Spleen (tissue), 11 donors: ENCODE measurements around the gene TBC1D24. TPM values are rescaled to one million over a fixed set of nuclear protein-coding genes. Genes with fewer than 3 reads are reported as not detected.
"Not testable (repeated sequence)": the region's sequence is repeated elsewhere in the genome, so short reads cannot be mapped to it uniquely, and the experiment has no call there.

ENCODE experiments used
- DNase-seq: peaks from one replicate; pipeline ENCODE4 v3.0.0-alpha.2; 2020
- H3K27ac ChIP-seq, 8 donors: fragments of 200-600 bp; sonication (generic) in 7 of 8; 1 replicate in 4 of 8; 2 replicates in 4 of 8; pipeline versions ENCODE4 v1.5.0 to v1.8.0; 2016 to 2021; ENCODE audit warnings: inconsistent platforms in 4 of 8, mild to moderate bottlenecking in 4 of 8, moderate library complexity in 1 of 8
- H3K27me3 ChIP-seq, 7 donors: fragments of 200-600 bp; sonication (generic) in 6 of 7; replicated peaks in 1 of 7; 1 replicate in 4 of 7; 2 replicates in 3 of 7; pipeline versions ENCODE4 v1.5.0 to v1.8.0; 2016 to 2021; ENCODE audit warnings: inconsistent platforms in 3 of 7, mild to moderate bottlenecking in 1 of 7
- H3K36me3 ChIP-seq, 6 donors: fragments of 200-600 bp; sonication (generic) in 5 of 6; 1 replicate in 4 of 6; 2 replicates in 2 of 6; pipeline versions ENCODE4 v1.5.0 to v1.8.0; 2016 to 2021; ENCODE audit warnings: inconsistent platforms in 2 of 6
- H3K4me1 ChIP-seq, 6 donors: fragments of 200-600 bp; sonication (generic) in 5 of 6; 1 replicate in 3 of 6; 2 replicates in 3 of 6; pipeline versions ENCODE4 v1.5.0 to v1.8.0; 2016 to 2021; ENCODE audit warnings: inconsistent platforms in 3 of 6
- H3K4me3 ChIP-seq, 8 donors: fragments of 200-600 bp; sonication (generic) in 7 of 8; 1 replicate in 4 of 8; 2 replicates in 4 of 8; pipeline versions ENCODE4 v1.5.0 to v1.8.0; 2016 to 2021; ENCODE audit warnings: inconsistent platforms in 4 of 8, mild to moderate bottlenecking in 4 of 8, moderate library complexity in 2 of 8
- H3K9me3 ChIP-seq, 8 donors: fragments of 200-600 bp; sonication (generic) in 7 of 8; 1 replicate in 4 of 8; 2 replicates in 4 of 8; pipeline versions ENCODE4 v1.5.0 to v1.8.0; 2016 to 2021; ENCODE audit warnings: inconsistent platforms in 4 of 8
- CTCF ChIP-seq, 11 experiments: fragments of 200-600 bp in 7 of 11; fragments of 450-650 bp in 4 of 11; sonication (generic) in 4 of 11; IDR thresholded peaks in 8 of 11; conservative IDR thresholded peaks in 3 of 11; 1 replicate in 7 of 11; 2 replicates in 4 of 11; pipeline versions ENCODE4 v1.4.0 to v1.8.0; 2016 to 2021; ENCODE audit warnings: antibody characterized with exemption in 11 of 11, inconsistent platforms in 4 of 11, mild to moderate bottlenecking in 1 of 11
- POLR2A ChIP-seq, 3 donors: fragments of 450-650 bp; IDR thresholded peaks; one replicate each; pipeline ENCODE4 v1.5.1; 2017; ENCODE audit warnings: antibody characterized with exemption in 3 of 3, mild to moderate bottlenecking in 1 of 3
- POLR2AphosphoS5 ChIP-seq, 3 donors: sonication (generic); formaldehyde crosslinking; IDR thresholded peaks; one replicate each; pipeline ENCODE4 v1.5.1; 2017; ENCODE audit warnings: antibody characterized with exemption in 3 of 3
- WGBS, 5 donors: extraction: QIAGEN DNeasy Blood & Tissue Kit in 3 of 5; methylation state at CpG; one replicate each; pipeline versions ENCODE4 v1.1.5 to v1.1.7; 2013 to 2018; 5-methylcytosine and 5-hydroxymethylcytosine counted together
- intact Hi-C: fragments of 100-400 bp; cut with DNase I; formaldehyde crosslinking; loops from one replicate; pipeline ENCODE4 v1.15.0; 2023; ENCODE audit warnings: low total_unique reads
- polyA plus RNA-seq, 3 donors: library from polyadenylated mRNA; stranded (reverse); fragments of 200-250 nt; gene quantifications; one replicate each; pipeline ENCODE4 v1.2.1, GENCODE V29; 2013
- total RNA-seq, 7 donors: library from RNA; depleted of rRNA in 3 of 7; stranded (reverse); fragments of >200 nt in 3 of 7; fragmentation: NEBNext Ultra II Directional in 4 of 7; extraction: Animal tissue kit (Norgen Biotek cat#: 25700) in 4 of 7; gene quantifications; one replicate each; pipeline versions ENCODE4 v1.1.0 to v1.2.1, GENCODE V29; 2016 to 2021
- donor health status: healthy with polysubstance abuse.
- donor health status: DM: no; HTN: no; CAD: no; lungs with moderate emphysema.
- donor health status: DM: no; HTN: no; CAD: no.
- donor health status: Bipolar disorder and iron deficiency.
- donor health status: healthy.
- donor health status: DM: no; HTN: no; CAD: no.
- donor health status: DM: yes; HTN: yes; CAD: no.

TBC1D24 gene
- total and polyA plus RNA-seq, 10 donors: 2.2 to 15.3 (median 11.3) TPM

DNA sequence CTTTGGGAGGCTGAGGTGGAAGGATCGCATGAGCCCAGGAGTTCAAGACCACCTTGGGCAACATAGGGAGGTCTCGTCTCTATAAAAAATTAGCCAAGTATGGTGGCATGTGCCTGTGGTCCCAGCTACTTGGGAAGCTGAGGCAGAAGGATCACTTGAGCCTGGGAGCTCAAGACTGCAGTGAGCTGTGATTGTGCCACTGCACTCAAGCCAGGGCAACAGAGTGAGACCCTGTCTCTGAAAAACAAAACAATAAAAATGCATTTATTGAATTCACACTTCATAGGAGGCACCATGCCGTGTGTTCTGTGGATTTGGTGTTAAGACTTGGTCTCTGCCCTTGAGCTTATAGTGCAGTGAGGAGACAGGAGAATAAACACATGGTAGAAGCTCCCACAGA is 2.4 kb downstream of the TBC1D24 start:
- no peak overlapping the region for H3K27ac ChIP-seq
- intact Hi-C loops: no loop called here
- 94 to 98% (median 97%) methylated on average over 3 of the region's 3 CpGs for WGBS, 5 donors

GRCh38 chr16:2478279-2478678 is 3.4 kb downstream of the TBC1D24 start:
- Histone ChIP-seq H3K4me3 (no peak overlapping the region), H3K36me3 (peaks cover 0 to 13% (median 0%) of the 10 kb centered on the region in 6 donors), H3K4me1 (peaks cover 7 to 50% (median 24%) of the 10 kb centered on the region in 6 donors), H3K9me3 (no peaks in the 10 kb centered on the region), H3K27me3 (peaks cover 0 to 12% (median 4%) of the 10 kb centered on the region in 7 donors), H3K27ac (no peak overlapping the region)
- WGBS, 5 donors: 74 to 86% (median 80%) methylated on average over 8 of the region's 8 CpGs
- intact Hi-C loops: no loop called here
- DNase-seq: no peak
- TF ChIP-seq POLR2A (IDR thresholded peaks at IDR 0.05): no peak
- TF ChIP-seq CTCF (IDR thresholded peaks at IDR 0.05 in 8 of 11, conservative IDR thresholded peaks at IDR 0.05 in 3 of 11): no peak
- TF ChIP-seq POLR2AphosphoS5 (IDR thresholded peaks at IDR 0.05): no peak

More for the DNA sequence above, 2.4 kb downstream of the TBC1D24 start:
- TF ChIP-seq POLR2A (IDR thresholded peaks at IDR 0.05): no peak
- H3K27me3 ChIP-seq: peaks cover 0 to 21% (median 14%) of the 10 kb centered on the region in 7 donors
- no peak for DNase-seq
- H3K36me3 ChIP-seq: peaks cover 0 to 13% (median 0%) of the 10 kb centered on the region in 6 donors
- peaks cover 7 to 50% (median 29%) of the 10 kb centered on the region in 6 donors for H3K4me1 ChIP-seq
- no peak overlapping the region for H3K4me3 ChIP-seq
- no peaks in the 10 kb centered on the region for H3K9me3 ChIP-seq

DNA sequence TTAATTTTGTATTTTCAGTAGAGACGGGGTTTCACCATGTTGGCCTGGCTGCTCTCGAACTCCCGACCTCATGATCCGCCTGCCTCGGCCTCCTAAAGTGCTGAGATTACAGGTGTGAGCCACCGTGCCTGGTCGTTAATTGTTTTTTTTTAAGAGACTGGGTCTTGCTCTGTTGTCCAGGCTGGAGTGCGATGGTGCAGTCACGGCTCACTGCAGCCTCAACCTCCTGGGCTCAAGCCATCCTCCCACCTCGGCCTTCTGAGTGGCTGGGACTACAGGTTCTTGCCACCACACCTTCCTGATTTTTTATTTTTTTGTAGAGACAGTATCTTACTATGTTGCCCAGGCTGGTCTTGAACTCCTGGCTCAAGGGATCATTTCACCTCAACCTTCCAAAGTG is 5.1 kb downstream of the TBC1D24 start:
- DNase-seq, intact Hi-C loops, H3K9me3 ChIP-seq, H3K4me3 ChIP-seq, H3K27ac ChIP-seq, H3K27me3 ChIP-seq: not testable (repeated sequence)
- WGBS, 5 donors: 92 to 98% (median 94%) methylated on average over 10 of the region's 10 CpGs
- Histone ChIP-seq H3K36me3 (peaks cover 0 to 13% (median 0%) of the 10 kb centered on the region in 6 donors), H3K4me1 (peaks cover 4 to 51% (median 12%) of the 10 kb centered on the region in 6 donors)

DNA sequence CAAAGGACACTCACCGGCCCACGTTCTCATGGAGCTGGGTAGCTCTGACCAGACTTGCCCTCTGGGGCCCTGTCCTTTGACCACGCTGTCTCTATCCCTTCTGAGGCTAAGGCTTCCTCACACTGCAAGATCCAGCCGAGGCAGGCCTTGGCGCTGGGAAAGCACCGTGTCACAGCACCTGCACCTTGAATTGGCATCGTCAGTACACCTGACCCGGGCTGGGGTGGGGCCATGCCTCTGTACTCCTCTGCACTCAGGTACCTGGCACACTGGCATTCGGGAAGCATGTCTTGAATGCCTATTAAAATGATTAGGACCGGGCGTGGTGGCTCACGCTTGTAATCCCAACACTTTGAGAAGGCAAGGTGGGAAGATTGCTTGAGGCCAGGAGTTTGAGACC is 6.0 kb downstream of the TBC1D24 start:
- Histone ChIP-seq H3K27ac (no peak overlapping the region), H3K9me3 (no peaks in the 10 kb centered on the region), H3K4me1 (peaks cover under 1 to 50% (median 9%) of the 10 kb centered on the region in 6 donors), H3K36me3 (peaks cover 0 to 19% (median 0%) of the 10 kb centered on the region in 6 donors), H3K27me3 (no peaks in the 10 kb centered on the region), H3K4me3 (no peak overlapping the region)
- no peak for DNase-seq
- TF ChIP-seq POLR2AphosphoS5 (IDR thresholded peaks at IDR 0.05): no peak
- WGBS, 5 donors: 83 to 95% (median 91%) methylated on average over 12 of the region's 12 CpGs
- intact Hi-C loops: no loop called here

GRCh38 chr16:2481676-2482075 is 6.7 kb downstream of the TBC1D24 start:
- 89 to 100% (median 94%) methylated on average over 1 to 7 of the region's 7 CpGs for WGBS, 5 donors
- TF ChIP-seq POLR2AphosphoS5 (IDR thresholded peaks at IDR 0.05): no peak
- no peak for TF ChIP-seq CTCF (IDR thresholded peaks at IDR 0.05 in 8 of 11, conservative IDR thresholded peaks at IDR 0.05 in 3 of 11)
- TF ChIP-seq POLR2A (IDR thresholded peaks at IDR 0.05): no peak
- no peaks in the 10 kb centered on the region for H3K9me3 ChIP-seq
- intact Hi-C loops: no loop called here
- peaks cover under 1 to 50% (median 12%) of the 10 kb centered on the region in 6 donors for H3K4me1 ChIP-seq
- H3K27me3 ChIP-seq: no peaks in the 10 kb centered on the region
- no peak overlapping the region for H3K27ac ChIP-seq
- no peak overlapping the region for H3K4me3 ChIP-seq
- DNase-seq: no peak
- H3K36me3 ChIP-seq: peaks cover 0 to 19% (median 0%) of the 10 kb centered on the region in 6 donors

- Histone ChIP-seq H3K36me3 (peaks cover 0 to 19% (median 0%) of the 10 kb centered on the region in 6 donors), H3K9me3 (no peaks in the 10 kb centered on the region), H3K27ac (peak overlapping the region in 6 of 8 donors; percentile 9 to 68 (median 52)), H3K4me3 (no peak overlapping the region), H3K4me1 (peaks cover 6 to 54% (median 18%) of the 10 kb centered on the region in 6 donors), H3K27me3 (no peaks in the 10 kb centered on the region)
- intact Hi-C loops: no loop called here
- WGBS, 5 donors: 77 to 86% (median 82%) methylated on average over 13 of the region's 13 CpGs
- DNase-seq: no peak
- no peak for TF ChIP-seq POLR2AphosphoS5 (IDR thresholded peaks at IDR 0.05)
- no peak for TF ChIP-seq POLR2A (IDR thresholded peaks at IDR 0.05)
- TF ChIP-seq CTCF (IDR thresholded peaks at IDR 0.05 in 8 of 11, conservative IDR thresholded peaks at IDR 0.05 in 3 of 11): no peak
These were observed 7.3 kb downstream of the TBC1D24 start for GRCh38 chr16:2482249-2482648.
